ENCODE data around the gene TFPI.

- TF ChIP-seq, protein P1, sequence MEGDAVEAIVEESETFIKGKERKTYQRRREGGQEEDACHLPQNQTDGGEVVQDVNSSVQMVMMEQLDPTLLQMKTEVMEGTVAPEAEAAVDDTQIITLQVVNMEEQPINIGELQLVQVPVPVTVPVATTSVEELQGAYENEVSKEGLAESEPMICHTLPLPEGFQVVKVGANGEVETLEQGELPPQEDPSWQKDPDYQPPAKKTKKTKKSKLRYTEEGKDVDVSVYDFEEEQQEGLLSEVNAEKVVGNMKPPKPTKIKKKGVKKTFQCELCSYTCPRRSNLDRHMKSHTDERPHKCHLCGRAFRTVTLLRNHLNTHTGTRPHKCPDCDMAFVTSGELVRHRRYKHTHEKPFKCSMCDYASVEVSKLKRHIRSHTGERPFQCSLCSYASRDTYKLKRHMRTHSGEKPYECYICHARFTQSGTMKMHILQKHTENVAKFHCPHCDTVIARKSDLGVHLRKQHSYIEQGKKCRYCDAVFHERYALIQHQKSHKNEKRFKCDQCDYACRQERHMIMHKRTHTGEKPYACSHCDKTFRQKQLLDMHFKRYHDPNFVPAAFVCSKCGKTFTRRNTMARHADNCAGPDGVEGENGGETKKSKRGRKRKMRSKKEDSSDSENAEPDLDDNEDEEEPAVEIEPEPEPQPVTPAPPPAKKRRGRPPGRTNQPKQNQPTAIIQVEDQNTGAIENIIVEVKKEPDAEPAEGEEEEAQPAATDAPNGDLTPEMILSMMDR (IDR thresholded peaks at IDR 0.05; ENCODE audit: poor library complexity) = no peak
- no peak for TF ChIP-seq EZH2 (IDR thresholded peaks at IDR 0.05; ENCODE audit: borderline replicate concordance)
Measured at GRCh38 chr2:187431911-187432310, 122.3 kb downstream of the TFPI start.

All from hepatocyte (in vitro differentiated cells).